ENCODE measurements around the gene GINS2.

GRCh38 chr16:85696781-85697180, 8.0 kb upstream of the GINS2 start:
- TF ChIP-seq CTCF (conservative IDR thresholded peaks at IDR 0.05; ENCODE audit: low read depth, low read length): no peak
- no peak for TF ChIP-seq MAZ (IDR thresholded peaks at IDR 0.05; ENCODE audit: borderline replicate concordance, low read depth, low read length)
- TF ChIP-seq CEBPB (IDR thresholded peaks at IDR 0.05; ENCODE audit: low read depth, low read length): no peak
- TF ChIP-seq, protein P1, sequence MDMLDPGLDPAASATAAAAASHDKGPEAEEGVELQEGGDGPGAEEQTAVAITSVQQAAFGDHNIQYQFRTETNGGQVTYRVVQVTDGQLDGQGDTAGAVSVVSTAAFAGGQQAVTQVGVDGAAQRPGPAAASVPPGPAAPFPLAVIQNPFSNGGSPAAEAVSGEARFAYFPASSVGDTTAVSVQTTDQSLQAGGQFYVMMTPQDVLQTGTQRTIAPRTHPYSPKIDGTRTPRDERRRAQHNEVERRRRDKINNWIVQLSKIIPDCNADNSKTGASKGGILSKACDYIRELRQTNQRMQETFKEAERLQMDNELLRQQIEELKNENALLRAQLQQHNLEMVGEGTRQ (IDR thresholded peaks at IDR 0.05; ENCODE audit: low read depth, low read length): no peak
- TF ChIP-seq RFX5 (IDR thresholded peaks at IDR 0.05; ENCODE audit: low read depth, low read length): no peak
- TF ChIP-seq MAFK (IDR thresholded peaks at IDR 0.05; ENCODE audit: low read depth, low read length): no peak
- TF ChIP-seq, protein P2, sequence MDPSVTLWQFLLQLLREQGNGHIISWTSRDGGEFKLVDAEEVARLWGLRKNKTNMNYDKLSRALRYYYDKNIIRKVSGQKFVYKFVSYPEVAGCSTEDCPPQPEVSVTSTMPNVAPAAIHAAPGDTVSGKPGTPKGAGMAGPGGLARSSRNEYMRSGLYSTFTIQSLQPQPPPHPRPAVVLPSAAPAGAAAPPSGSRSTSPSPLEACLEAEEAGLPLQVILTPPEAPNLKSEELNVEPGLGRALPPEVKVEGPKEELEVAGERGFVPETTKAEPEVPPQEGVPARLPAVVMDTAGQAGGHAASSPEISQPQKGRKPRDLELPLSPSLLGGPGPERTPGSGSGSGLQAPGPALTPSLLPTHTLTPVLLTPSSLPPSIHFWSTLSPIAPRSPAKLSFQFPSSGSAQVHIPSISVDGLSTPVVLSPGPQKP (IDR thresholded peaks at IDR 0.05; ENCODE audit: borderline replicate concordance, low read depth, low read length): no peak
